RWPE1 (cell line): ENCODE measurements around the gene TMEM266.
"Not testable (repeated sequence)": the region's sequence is repeated elsewhere in the genome, so short reads cannot be mapped to it uniquely, and the experiment has no call there.

Experiments
- CTCF ChIA-PET: fragments of 350-600 bp; sonication (Branson Sonifier 250); formaldehyde crosslinking; extraction: SDS; loops from one replicate; lab custom pipeline; 2021; lab: Yijun Ruan, JAX
- POLR2A ChIA-PET: fragments of 400-600 bp; formaldehyde crosslinking; extraction: SDS; loops from one replicate; lab custom pipeline; 2020; ENCODE audit warnings: antibody characterized with exemption; ENCODE audit not compliant: low non-redundant PET; lab: Yijun Ruan, JAX
- DNase-seq: peaks from one replicate; pipeline ENCODE4 v3.0.0; 2012; ENCODE audit warnings: low spot score
- H3K27ac ChIP-seq: fragments of 450-650 bp; 2 replicates; pipeline ENCODE4 v1.5.1; 2017
- CTCF ChIP-seq: fragments of 450-650 bp; conservative IDR thresholded peaks from 2 replicates; pipeline ENCODE4 v1.5.1; 2017; ENCODE audit warnings: low read depth, mild to moderate bottlenecking

The TMEM266 gene

GRCh38 chr15:76033438-76033837 lies 26.3 kb upstream of the TMEM266 start:
- no peak for DNase-seq
- ChIA-PET CTCF (no interaction called here), POLR2A (no interaction called here)
- H3K27ac ChIP-seq: no peak overlapping the region
- TF ChIP-seq CTCF: no peak

GRCh38 chr15:76034111-76034510 lies 25.7 kb upstream of the TMEM266 start:
- CTCF ChIA-PET: interaction anchor here (0.6 kb wide), 1 partner anchor 8 kb away, joined by 3 read pairs; no protein-coding TSS in a partner anchor
- H3K27ac ChIP-seq: no peak overlapping the region
- POLR2A ChIA-PET: no interaction called here
- DNase-seq: no peak
- no peak for TF ChIP-seq CTCF

- TF ChIP-seq CTCF: no peak
- CTCF ChIA-PET: interaction anchor here (0.6 kb wide), 1 partner anchor 74 kb away, joined by 3 read pairs; no protein-coding TSS in a partner anchor
- no peak overlapping the region for H3K27ac ChIP-seq
- no peak for DNase-seq
- POLR2A ChIA-PET: no interaction called here
Observed at GRCh38 chr15:76035593-76035992, 24.2 kb upstream of the TMEM266 start.

- CTCF ChIA-PET: no interaction called here
- POLR2A ChIA-PET: interaction anchor here (0.7 kb wide), 1 partner anchor 106 kb away, joined by 3 read pairs; no protein-coding TSS in a partner anchor
- peak; percentile 16 for DNase-seq
- no peak for TF ChIP-seq CTCF
- H3K27ac ChIP-seq: no peak overlapping the region
Observed at GRCh38 chr15:76038512-76038911, 21.3 kb upstream of the TMEM266 start.

GRCh38 chr15:76054201-76054600 lies 5.6 kb upstream of the TMEM266 start:
- H3K27ac ChIP-seq, CTCF ChIA-PET, POLR2A ChIA-PET, DNase-seq: not testable (repeated sequence)

GRCh38 chr15:76056931-76057330 lies 2.9 kb upstream of the TMEM266 start:
- ChIA-PET POLR2A (no interaction called here), CTCF (interaction anchor here (0.6 to 5.2 kb wide), 6 partner anchors 9 to 469 kb away, joined by 3 to 62 read pairs (median 4); no protein-coding TSS in a partner anchor)
- DNase-seq: peak; percentile 68
- no peak overlapping the region for H3K27ac ChIP-seq
- TF ChIP-seq CTCF: no peak

GRCh38 chr15:76057332-76058000 lies 2.3 kb upstream of the TMEM266 start:
- H3K27ac ChIP-seq: no peak overlapping the region
- CTCF ChIA-PET: interaction anchor here (0.6 to 5.2 kb wide), 7 partner anchors 10 to 139 kb away, joined by 3 to 62 read pairs (median 5); no protein-coding TSS in a partner anchor
- POLR2A ChIA-PET: no interaction called here

More at GRCh38 chr15:76057332-76058000, 2.3 kb upstream of the TMEM266 start:
- peak; percentile 89 for TF ChIP-seq CTCF
- peak; percentile 45 for DNase-seq
